Eye (tissue), 1 donor: ENCODE results near the gene BBIP1.

Source experiments
- DNase-seq: peaks from one replicate; pipeline ENCODE4 v3.0.0-alpha.2; 2015

Gene BBIP1

DNA sequence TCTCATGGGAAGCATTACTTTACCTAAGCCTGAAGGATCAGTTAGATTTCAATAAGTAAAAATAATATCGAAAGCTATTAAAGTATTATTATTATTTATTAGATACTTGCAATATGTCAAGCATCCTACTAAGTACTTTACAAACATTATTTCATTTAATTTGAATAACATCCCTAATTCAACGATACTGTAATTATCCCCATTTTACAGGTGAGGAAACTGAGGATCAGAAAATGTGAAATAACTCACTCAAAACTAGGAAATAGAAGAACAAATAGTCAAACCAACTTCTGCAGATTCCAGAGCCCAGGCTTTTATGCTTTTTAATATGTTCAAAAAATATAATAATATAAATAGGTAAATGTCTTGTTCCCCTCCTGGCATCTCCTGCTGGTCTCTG is 57.5 kb downstream of the BBIP1 start:
- no peak for DNase-seq

DNA sequence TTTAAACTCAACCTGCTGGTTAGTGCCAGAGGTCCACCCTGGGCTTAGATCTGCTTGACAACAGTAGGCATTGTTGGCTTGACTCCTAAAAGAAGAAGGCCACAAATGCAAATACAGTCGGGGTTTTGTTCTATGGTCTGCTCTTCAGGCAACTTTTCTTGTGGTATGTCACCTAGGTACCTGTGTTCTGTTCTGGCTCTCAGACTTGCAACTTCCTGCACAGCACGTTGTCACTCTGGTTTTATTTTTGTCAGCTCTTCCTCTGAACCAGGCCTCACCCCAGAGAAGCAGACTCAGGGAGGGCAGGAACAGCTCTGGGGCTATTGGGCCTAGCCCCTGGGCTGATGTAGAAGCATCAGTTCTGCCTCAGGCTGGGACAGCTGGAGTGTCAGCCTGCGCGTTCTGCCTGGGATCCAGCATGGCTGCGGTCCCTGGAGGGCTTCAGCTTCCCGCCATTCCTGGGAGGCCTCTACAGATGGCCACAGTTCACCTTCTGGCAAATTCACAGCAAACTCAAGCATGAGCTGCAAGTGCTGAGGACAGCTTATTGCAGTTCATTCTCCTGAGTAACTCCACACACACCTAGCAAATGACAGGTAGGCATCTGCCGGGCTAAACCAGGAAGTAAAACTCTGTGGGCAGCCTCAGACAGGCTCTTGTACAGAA is 58.3 kb downstream of the BBIP1 start:
- DNase-seq: no peak

DNA sequence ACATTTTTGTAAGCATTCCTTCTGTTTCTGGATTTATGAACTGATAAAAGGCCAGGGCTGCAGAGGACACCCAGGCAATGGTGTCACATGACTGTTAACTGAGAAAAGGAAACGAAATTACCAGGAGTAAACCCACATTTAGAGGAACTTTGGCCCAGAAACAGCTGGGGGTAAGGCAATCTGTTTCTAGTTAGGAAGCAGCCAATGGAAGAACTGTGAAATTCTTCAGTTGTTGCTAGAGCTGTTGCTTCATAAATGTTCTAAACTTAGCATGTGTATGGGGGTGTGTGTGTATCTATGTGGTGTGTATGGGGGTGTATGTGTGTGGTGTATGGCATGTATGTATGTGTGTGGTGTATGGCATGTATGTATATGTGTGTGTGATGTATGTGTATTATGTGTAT is 59.0 kb downstream of the BBIP1 start:
- peak; percentile 54 for DNase-seq

DNA sequence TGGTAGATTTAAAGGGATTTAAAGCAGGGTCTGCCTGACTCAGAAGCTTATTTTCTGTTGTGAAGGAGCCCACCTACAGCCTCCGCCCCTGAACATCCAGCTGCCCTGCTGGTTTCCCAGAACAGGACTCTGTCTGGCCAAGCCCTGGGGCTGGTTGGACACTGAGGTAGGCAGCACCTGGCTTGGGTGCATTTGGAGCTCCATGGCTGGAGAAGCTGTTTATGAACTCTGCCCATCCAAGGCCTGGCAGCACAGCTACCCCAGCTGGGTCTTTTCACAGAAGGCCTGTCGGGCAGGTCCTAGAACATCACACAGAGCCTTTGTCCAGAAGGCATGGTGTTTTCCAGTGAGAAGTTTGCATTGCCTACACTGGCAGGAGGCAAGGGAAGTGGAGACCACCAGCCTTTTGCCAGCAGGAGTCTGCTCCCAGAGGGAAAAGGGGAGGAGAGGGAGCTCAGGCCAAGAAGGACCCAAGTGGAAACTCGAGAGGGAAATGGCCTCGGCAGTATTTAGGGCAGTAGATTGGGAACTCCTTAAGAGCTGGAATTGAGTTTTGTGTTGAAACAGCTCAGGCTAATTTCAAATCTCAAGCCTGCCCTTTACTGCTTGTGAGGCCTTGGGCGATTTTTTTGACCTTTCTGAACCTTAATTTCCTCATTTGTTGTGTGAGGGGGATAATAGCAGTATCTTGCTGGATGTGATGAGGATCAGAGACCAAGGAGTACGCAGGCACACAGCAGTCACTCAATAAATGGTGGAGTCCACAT is 59.6 kb downstream of the BBIP1 start:
- no peak for DNase-seq

DNA sequence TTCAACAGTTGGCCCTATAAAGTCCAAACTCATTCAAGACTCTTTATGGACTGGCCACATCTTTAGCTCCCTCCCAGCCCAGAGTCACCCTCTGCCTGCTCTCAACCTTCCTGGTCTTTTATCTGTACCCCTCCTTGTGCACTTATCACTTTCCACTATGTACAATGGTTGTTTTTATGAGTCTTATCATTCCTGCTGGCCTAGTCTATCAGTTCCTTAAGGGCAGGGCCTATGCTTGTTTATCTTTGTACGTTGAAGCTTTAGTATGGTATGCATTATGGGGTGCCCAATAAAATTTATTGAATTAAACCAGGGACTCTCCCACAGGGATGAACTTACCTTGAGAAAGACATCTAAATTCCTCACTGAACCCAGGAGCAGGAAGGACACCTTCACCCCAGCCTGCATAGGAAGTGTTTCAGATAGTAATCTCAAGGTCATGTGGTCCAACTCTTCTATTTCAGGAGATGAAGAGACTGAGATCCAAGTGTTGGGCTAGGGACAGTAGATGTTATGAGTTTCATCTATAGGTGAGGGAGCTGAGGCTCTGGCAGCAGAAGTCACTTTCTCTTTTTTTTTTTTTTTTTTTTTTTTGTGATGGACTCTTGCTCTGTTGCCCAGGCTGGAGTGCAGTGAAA is 60.6 kb downstream of the BBIP1 start:
- DNase-seq: no peak

DNA sequence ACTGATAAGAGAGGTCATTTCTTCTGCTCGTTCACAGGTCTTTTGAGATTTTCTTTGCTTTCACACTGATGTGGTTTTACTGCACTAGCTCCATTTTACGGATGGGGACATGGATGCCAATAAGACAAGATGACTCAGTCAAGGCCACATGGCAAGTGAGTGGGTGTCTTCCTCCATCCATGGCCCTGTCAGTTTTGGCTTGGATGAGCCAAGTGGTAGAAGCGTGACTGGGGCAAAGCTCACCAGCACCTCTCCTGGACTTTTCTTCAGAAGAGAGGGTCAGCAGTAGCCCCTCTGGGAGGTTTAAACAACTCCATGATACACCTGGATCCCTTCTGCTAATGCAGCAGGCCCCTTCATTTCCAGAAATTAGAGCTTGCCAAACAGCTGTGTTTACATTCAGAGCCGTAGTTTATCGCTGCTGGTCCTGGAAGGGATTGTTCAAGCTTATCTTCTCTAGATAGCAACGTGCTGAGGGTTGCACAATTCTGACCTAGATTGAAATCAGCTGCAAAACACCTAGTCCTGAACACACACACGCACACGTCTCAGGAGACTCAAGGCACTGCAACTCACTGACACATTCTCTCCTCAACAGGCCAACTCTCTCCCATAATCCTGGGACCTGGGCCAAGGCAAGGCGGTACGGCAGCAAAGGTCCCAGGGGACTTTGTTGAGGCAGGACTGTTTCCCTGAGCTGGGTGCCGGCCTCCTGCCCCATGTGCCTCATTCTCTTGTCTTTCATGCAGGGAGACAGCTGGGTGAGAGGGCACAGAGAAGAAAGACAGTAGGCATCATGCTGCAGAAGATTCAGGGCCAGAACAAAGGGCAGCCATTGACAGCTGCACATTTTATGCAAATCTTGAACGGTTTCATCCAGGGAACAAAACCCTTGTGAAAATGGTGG is 61.5 kb downstream of the BBIP1 start:
- DNase-seq: peak; percentile 48

DNA sequence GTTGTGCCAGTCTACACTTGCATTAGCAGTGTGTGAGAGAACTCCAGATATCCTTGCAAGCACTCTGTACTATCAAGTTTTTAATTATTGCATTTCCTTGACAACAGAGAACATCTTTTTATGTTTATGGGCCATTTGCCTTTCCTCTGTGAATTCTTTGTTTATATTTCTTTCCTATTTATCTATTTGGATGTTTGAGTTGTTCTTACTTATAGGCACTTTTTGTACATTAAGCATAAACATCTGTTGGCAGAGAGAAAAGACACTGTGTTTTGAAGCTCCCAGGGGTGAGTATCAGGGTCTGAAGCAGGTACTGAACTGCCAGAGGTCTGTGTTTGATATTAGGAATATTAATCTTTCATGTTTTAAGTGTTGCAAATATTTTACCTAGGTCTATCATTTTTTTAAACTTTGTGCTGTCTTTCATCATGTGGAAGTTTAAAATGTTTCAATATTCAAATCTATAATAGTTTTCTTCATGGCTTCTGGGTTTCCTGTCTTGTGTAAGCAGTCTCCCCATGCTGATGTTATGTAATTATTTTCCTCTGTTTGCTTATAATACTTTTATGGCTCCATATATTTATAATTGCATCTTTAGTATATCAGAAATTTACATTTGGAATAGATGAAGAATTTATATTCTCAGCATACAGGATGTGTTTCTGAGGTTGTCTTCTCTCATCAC is 64.9 kb downstream of the BBIP1 start:
- no peak for DNase-seq

DNA sequence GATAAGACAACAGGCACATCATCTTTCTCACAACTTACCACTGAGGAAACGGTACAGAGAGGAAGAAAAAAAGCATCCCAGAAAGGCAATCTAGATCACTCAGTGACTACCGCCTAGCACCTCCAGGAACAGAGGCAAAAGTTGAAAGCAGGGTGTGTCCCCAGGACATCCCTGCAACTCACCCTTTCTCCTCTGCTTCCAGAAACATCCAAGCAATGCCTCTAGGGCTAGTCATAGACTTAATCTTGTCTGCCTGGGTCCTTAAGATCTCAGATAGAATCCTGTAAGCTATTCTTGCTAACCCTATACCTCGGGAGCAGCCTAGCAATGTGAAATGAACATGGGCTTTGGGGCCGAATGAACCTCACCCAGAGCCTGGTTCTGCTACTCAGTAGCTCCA is 66.0 kb downstream of the BBIP1 start:
- no peak for DNase-seq

DNA sequence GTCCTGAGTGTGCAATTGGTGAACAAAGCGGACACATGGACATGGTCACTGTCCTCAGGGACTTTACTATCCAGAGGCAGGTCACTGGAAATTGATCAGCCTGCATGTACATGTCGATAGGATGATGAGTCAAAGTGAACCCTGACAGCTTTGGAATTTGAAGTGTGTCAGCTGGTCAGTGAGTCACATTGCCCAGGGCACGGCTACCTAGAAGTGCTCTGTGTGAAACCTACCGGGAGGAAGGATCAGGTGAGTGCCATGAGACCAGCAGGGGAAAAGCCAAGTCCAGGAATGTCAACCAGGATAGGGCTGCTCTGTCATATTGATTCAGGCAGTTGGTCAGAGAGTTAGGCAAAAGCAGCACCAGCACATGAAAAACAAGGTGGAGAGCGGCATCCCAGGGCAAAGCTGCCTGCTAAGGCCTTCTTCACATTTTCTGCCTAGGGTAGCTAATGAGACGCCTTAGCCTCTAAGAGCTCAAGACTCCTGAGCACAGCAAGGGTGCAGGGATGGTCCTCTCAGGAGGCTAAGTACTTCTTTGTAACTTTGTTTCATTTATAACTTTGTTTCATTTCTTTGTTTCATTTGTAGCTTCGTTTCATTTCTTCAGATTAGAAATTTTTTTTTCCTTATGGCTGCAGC is 66.6 kb downstream of the BBIP1 start:
- no peak for DNase-seq

DNA sequence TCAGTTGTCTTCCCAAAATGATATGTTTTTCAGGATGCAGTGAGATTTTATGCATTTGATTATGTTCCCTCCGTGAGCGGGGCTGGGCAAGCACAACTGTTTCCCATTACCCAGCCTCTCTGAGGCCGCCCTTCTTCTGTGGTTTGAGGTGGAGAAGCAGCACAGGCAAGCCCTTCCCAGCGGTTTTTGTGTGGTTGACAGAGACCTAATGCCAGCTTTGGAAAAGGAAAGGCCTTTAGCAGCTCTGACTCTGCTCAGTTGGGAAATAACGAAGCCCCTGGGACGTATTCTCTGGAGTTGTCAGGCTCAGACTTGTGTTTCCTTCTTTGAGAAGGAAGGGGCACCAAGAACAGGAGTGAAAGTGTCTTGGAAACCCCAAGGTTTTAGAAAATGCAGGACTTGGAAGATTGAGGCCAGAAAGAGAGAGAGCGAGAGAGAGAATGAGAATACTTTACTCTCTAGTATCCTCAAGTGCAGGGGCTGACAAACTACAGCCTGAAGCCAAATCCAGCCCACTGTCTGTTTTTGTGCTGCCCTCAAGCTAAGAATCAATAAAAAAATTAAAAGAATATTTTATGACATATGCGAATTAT is 67.9 kb downstream of the BBIP1 start:
- no peak for DNase-seq

DNA sequence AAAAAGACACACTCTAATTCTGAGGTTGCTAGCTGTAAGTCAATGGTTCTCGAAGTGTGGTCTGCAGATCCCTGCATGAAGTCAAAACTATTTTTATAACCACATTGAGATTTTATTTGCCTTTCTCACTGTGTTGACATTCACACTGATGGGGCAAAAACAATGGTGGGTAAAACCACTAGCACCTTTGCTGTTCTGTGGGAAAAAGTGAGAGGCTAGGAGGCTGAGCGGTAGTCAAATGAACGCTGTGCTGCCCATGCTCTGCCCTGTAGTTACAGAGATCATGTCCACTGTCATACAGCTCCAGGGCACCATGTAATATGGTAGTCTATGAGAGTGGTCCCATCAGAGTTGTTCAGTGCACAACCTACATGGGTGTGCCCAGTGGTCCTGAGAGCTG is 68.9 kb downstream of the BBIP1 start:
- DNase-seq: no peak
